SK-N-MC (cell line): Measurements from ENCODE around the gene AK6.
"Not testable (repeated sequence)": the region's sequence is repeated elsewhere in the genome, so short reads cannot be mapped to it uniquely, and the experiment has no call there.

Experiments used
- DNase-seq: peaks from one replicate; pipeline ENCODE4 v3.0.0-alpha.2; 2011; ENCODE audit warnings: low read depth, low spot score
- H3K27ac ChIP-seq: fragments of 200-600 bp; sonication (generic); 2 replicates; pipeline ENCODE4 v1.5.1; 2016; ENCODE audit warnings: mixed run types
- H3K36me3 ChIP-seq: fragments of 200-600 bp; sonication (generic); 2 replicates; pipeline ENCODE4 v1.6.1; 2017; ENCODE audit warnings: antibody characterized with exemption, low read length, mixed read lengths; ENCODE audit not compliant: insufficient read depth
- H3K4me3 ChIP-seq: fragments of 200-600 bp; sonication (generic); 2 replicates; pipeline ENCODE4 v1.5.1; 2016
- H3K9ac ChIP-seq: fragments of 200-600 bp; sonication (generic); 2 replicates; pipeline ENCODE4 v1.8.0; 2017; ENCODE audit warnings: mixed run types, mixed read lengths; ENCODE audit not compliant: insufficient read length
- H3K9me3 ChIP-seq: fragments of 200-600 bp; sonication (generic); 2 replicates; pipeline ENCODE4 v1.6.1; 2017; ENCODE audit warnings: low read depth, mild to moderate bottlenecking, antibody characterized with exemption, low read length, moderate library complexity, mixed read lengths
- EZH2 ChIP-seq: fragments of 200-600 bp; sonication (generic); IDR thresholded peaks from one replicate; pipeline ENCODE4 v1.6.1; 2017; ENCODE audit warnings: antibody characterized with exemption
- FOXP2 ChIP-seq: optimal IDR thresholded peaks from 2 replicates; pipeline ENCODE3; 2011; ENCODE audit warnings: mild to moderate bottlenecking, moderate library complexity; ENCODE audit not compliant: insufficient read depth; ENCODE audit errors: extremely low read length, control extremely low read depth
- POLR2AphosphoS5 ChIP-seq: IDR thresholded peaks from 2 replicates; pipeline ENCODE4 v1.6.1; 2012; ENCODE audit warnings: mild to moderate bottlenecking, low read depth, low read length, borderline replicate concordance

Gene AK6

DNA sequence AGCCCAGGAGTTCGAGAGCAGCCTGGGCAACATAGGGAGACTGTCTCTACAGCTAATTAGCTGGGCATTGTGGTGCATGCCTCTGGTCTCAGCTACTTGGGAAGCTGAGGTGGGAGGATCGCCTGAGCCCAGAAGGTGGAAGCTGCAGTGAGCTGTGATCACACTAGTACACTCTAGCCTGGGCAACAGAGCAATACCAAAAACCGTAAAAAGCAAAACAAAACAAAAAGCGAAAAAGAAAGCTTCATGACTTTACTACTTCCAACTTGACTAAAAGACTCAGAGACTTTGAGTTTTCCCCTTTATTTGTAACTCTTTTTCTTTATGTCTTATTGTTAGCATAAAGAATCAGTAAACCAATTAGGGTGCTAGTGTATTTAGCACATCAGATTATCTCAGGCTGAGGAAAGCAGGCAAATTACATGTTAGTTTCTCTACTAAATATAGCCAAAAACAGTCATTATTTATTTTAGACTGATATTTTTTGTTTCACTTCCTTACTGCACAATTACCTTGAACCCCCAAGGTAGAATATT, 5.7 kb upstream of the AK6 start:
- peaks cover 35% of the 10 kb centered on the region for H3K36me3 ChIP-seq
- TF ChIP-seq FOXP2 (no peak), EZH2 (no peak), POLR2AphosphoS5 (no peak)
- H3K4me3 ChIP-seq: no peak overlapping the region
- no peak overlapping the region for H3K9ac ChIP-seq
- no peak for DNase-seq
- no peak overlapping the region for H3K27ac ChIP-seq
- H3K9me3 ChIP-seq: no peaks in the 10 kb centered on the region

DNA sequence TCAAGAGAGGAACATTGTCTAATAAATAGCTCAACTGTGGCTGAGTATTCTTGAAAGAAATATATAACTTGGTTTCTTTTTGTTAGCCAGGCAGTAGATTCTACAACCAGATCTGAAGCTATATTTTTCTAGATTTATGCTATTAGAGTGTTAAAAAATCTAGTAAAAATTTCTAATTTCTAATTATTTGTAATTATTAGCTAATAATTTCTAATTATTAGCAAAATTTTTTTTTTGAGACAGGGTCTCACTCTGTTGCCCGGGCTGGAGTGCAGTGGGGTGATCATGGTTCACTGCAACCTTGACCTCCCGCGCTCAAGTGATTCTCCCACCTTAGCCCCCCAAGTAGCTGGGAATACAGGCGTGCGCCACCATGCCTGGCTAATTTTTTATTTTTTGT, 3.1 kb upstream of the AK6 start:
- DNase-seq: no peak
- TF ChIP-seq EZH2 (no peak), FOXP2 (no peak), POLR2AphosphoS5 (no peak)
- Histone ChIP-seq H3K36me3 (peaks cover 35% of the 10 kb centered on the region), H3K9me3 (no peaks in the 10 kb centered on the region), H3K9ac (peak overlapping the region; percentile 70), H3K4me3 (peak overlapping the region; percentile 88), H3K27ac (peak overlapping the region; percentile 78)

DNA sequence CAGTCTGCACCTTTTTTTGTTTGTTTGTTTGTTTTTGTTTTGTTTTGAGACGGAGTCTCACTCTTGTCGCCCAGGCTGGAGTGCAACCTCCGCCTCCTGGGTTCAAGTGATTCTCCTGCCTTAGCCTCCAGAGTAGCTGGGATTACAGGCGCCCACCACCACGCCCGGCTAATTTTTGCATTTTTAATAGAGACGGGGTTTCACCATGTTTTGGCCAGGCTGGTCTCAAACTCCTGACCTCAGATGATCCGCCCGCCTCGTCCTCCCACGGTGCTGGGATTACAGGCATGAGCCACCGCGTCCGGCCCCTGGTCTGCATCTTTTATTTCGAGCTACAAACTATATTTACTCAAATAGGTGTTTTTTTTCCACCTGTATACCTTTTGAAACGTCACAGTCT, 1.0 kb upstream of the AK6 start:
- Histone ChIP-seq H3K4me3 (peak overlapping the region; percentile 88), H3K36me3 (peaks cover 38% of the 10 kb centered on the region), H3K27ac (peak overlapping the region; percentile 39; the same call in 1 of the 2 replicates), H3K9ac (peak overlapping the region; percentile 96)
- DNase-seq, H3K9me3 ChIP-seq: not testable (repeated sequence)

DNA sequence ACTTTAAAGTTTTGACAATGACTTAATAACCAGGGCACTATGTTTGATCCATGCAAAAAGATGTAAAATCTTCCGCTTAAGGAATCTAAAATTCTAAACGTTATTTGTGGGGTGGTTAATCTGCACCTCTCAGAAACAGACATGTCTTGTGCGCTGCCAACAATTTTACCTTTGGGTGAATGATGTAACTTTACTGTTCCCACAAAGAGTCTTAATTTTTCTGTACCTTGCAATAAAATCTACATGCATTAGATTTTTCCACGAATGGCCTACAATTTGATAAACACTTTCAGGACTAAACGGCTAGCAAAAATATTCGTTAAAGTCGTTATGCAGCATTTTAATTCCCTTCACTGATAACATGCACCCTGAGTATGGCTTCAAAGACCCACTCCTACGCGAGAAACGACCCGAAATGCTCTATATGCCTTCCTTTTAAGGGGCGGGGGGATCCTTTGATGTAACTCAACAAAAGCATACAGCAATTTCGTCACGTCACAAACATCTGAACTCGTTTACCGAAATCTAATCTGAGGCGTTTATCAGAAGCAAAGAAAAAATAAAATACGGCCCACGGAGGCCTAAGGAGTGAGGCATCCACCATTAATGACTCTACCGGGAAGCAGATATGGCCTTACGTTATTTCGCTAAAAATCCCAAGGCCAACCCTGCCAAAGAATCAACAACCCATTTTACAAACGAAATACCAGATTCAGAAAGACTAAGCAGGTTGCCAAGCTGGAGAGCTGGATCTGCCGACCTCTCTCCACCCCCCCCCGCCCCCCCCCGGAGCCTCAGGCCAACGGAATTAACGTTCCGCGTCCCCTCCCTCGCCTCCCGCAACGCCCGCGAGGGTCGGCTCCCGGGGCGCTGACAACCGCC, 621 bp downstream of the AK6 start:
- peak overlapping the region; percentile 88 for H3K4me3 ChIP-seq
- peak overlapping the region; percentile 96 for H3K9ac ChIP-seq
- H3K27ac ChIP-seq: peak overlapping the region; percentile 97
- H3K36me3 ChIP-seq: peaks cover 43% of the 10 kb centered on the region
- TF ChIP-seq EZH2 (no peak), POLR2AphosphoS5 (no peak), FOXP2 (no peak)
- DNase-seq: no peak
- H3K9me3 ChIP-seq: no peaks in the 10 kb centered on the region

DNA sequence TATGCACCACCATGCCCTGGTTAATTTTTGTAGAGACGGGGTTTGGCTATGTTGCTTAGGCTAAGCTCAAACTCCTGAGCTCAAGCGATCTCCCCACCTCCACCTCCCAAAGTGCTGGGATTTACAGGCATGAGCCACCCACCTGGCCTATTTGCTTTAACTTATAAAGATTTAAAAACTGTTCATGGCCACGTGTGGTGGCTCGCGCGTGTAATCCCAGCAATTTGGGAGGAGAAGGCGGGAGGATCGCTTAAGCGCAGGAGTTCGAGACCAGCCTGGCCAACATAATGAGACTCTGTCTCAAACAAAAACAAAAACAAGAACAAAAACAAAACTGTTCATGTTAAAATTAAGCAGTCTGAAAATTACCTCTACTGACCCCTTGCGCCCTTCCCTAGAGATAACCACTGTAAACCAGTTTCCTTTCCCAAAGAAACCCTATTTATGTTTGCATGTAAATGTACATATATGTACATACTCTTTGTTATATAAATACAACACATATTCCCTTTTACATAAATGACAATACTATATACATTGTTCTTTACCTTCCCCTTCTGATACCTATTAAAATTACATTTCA, 1.5 kb downstream of the AK6 start:
- no peaks in the 10 kb centered on the region for H3K9me3 ChIP-seq
- peaks cover 50% of the 10 kb centered on the region for H3K36me3 ChIP-seq
- peak overlapping the region; percentile 96 for H3K9ac ChIP-seq
- peak overlapping the region; percentile 97 for H3K27ac ChIP-seq
- peak overlapping the region; percentile 88 for H3K4me3 ChIP-seq
- DNase-seq: no peak
- TF ChIP-seq POLR2AphosphoS5 (no peak), EZH2 (no peak), FOXP2 (no peak)

DNA sequence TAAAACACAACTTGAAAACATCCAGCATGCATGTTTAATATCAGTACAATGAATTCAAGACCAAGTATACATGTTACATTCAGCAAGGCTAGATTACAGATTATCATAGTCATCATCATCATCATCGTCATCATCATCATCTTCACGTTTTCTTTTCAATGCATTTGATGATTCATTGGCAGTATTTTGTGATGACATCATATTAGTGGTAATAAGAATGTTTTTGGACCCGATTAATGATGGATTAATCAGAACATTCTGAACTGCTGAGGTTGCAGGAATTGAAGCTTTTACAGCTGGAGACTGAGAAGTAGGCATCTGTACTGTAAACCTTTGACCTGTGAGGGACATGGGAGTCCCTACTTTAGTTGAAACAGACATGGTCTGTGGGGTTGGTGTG, 4.5 kb downstream of the AK6 start:
- Histone ChIP-seq H3K4me3 (no peak overlapping the region), H3K9ac (no peak overlapping the region), H3K9me3 (no peaks in the 10 kb centered on the region), H3K36me3 (peaks cover 65% of the 10 kb centered on the region), H3K27ac (no peak overlapping the region)
- no peak for DNase-seq
- TF ChIP-seq FOXP2 (no peak), EZH2 (no peak), POLR2AphosphoS5 (no peak)

DNA sequence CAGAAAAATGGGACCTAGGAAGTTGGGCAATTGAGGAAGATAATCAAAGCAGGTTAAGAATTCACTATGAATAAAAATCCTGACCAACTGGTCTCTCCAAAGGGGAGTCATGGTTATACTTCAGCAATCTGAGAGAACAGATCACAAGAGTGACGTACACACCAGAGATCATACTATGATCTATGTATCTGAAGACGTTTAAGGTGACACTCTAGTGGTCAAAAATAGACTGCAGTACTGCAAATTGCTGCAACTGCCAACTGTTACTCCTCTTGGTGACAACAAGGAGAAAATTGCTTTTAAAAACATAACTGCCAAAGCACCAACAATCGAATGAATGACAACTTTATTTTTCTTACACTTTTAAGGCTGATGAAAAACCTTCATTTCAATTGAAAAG, 4.9 kb downstream of the AK6 start:
- H3K36me3 ChIP-seq: peaks cover 69% of the 10 kb centered on the region
- no peak overlapping the region for H3K9ac ChIP-seq
- H3K27ac ChIP-seq: no peak overlapping the region
- no peak for DNase-seq
- TF ChIP-seq FOXP2: no peak
- TF ChIP-seq POLR2AphosphoS5: no peak
- no peak for TF ChIP-seq EZH2
- no peak overlapping the region for H3K4me3 ChIP-seq
- no peaks in the 10 kb centered on the region for H3K9me3 ChIP-seq

DNA sequence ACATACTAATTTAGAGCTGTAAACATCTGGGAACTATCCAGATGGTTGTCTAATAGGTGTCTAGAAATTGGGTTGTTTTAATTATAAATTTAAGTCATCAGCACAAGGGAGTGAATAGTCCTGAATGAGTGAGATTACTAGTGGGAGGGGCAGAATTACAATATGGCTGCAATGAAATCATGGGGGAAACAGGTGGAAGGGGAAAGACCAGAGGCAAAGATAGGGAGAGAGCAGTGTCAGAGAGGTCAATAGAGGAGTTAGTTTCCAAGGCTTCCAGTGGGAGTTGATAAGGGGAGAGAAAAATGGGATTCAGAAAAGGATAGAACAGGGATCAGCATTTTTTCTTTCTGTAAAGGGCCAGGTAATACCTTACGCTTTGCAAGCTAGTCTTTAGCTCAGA, 8.9 kb downstream of the AK6 start:
- no peak overlapping the region for H3K9ac ChIP-seq
- H3K36me3 ChIP-seq: peaks cover 72% of the 10 kb centered on the region
- H3K27ac ChIP-seq: peak overlapping the region; percentile 29; the same call in 1 of the 2 replicates
- no peak for TF ChIP-seq POLR2AphosphoS5
- TF ChIP-seq FOXP2: no peak
- no peak for TF ChIP-seq EZH2
- DNase-seq: no peak
- no peaks in the 10 kb centered on the region for H3K9me3 ChIP-seq
- H3K4me3 ChIP-seq: no peak overlapping the region
